CD4-positive, CD25-positive, alpha-beta regulatory T cell (primary cell): ENCODE measurements around the gene TMEM215. TPM values are rescaled to one million over a fixed set of nuclear protein-coding genes. Genes with fewer than 3 reads are reported as not detected.

ENCODE experiments used
- ATAC-seq, 2 donors: fragments of 150-1000 bp; cut with Tn5 transposase; one replicate each; pipeline ENCODE4 v1.10.0; 2021; ENCODE audit warnings: low read depth in 2 of 2, moderate number of reproducible peaks in 2 of 2, moderate library complexity in 1 of 2
- DNase-seq, 3 donors: peaks; one replicate each; pipeline versions ENCODE4 v3.0.0 to v3.0.0-alpha.2; 2012 to 2022; ENCODE audit warnings: mixed read lengths in 1 of 3
- H3K27ac ChIP-seq: one replicate; pipeline ENCODE4 v1.7.0; 2013; ENCODE audit warnings: mild to moderate bottlenecking, low read length; ENCODE audit not compliant: insufficient read depth, poor library complexity, severe bottlenecking
- H3K27me3 ChIP-seq: one replicate; pipeline ENCODE4 v1.7.0; 2013; ENCODE audit warnings: low read length; ENCODE audit not compliant: control insufficient read depth, insufficient read depth
- H3K36me3 ChIP-seq: one replicate; pipeline ENCODE4 v1.7.0; 2013; ENCODE audit warnings: mild to moderate bottlenecking, low read length, moderate library complexity; ENCODE audit not compliant: control insufficient read depth, insufficient read depth
- H3K4me1 ChIP-seq: 2 replicates; pipeline ENCODE4 v1.7.0; 2013; ENCODE audit warnings: mild to moderate bottlenecking, low read length; ENCODE audit not compliant: insufficient read depth, control insufficient read depth, poor library complexity, severe bottlenecking
- H3K4me3 ChIP-seq: one replicate; pipeline ENCODE4 v1.7.0; 2013; ENCODE audit warnings: low read depth, mild to moderate bottlenecking, low read length, moderate library complexity
- H3K9me3 ChIP-seq, 2 experiments: 1 replicate in 1 of 2; 2 replicates in 1 of 2; pipeline ENCODE4 v1.7.0; 2013; ENCODE audit warnings: low read length in 2 of 2, mild to moderate bottlenecking in 1 of 2, moderate library complexity in 1 of 2; ENCODE audit not compliant: control insufficient read depth in 2 of 2
- H3K27ac Mint-ChIP-seq, 3 donors: one replicate each; pipeline ENCODE4 v1.8.0; 2020 to 2022; ENCODE audit warnings: mild to moderate bottlenecking in 3 of 3, mixed read lengths in 3 of 3, moderate library complexity in 2 of 3
- H3K27me3 Mint-ChIP-seq: one replicate; pipeline ENCODE4 v1.8.0; 2022; ENCODE audit warnings: mild to moderate bottlenecking, mixed read lengths
- H3K36me3 Mint-ChIP-seq: one replicate; pipeline ENCODE4 v1.8.0; 2020; ENCODE audit warnings: mixed read lengths
- H3K4me1 Mint-ChIP-seq, 4 donors: one replicate each; pipeline ENCODE4 v1.8.0; 2020 to 2022; ENCODE audit warnings: mixed read lengths in 4 of 4, mild to moderate bottlenecking in 1 of 4
- H3K4me3 Mint-ChIP-seq, 4 donors: one replicate each; pipeline ENCODE4 v1.8.0; 2020 to 2022; ENCODE audit warnings: mild to moderate bottlenecking in 4 of 4, mixed read lengths in 4 of 4, moderate library complexity in 3 of 4
- H3K9me3 Mint-ChIP-seq, 7 donors: one replicate each; pipeline ENCODE4 v1.8.0; 2020 to 2022; ENCODE audit warnings: mixed read lengths in 7 of 7, mild to moderate bottlenecking in 3 of 7, moderate library complexity in 2 of 7
- polyA plus RNA-seq, 4 donors: library from polyadenylated mRNA; unstranded; fragments of 300-500 nt; fragmentation: Illumina TruSeq; gene quantifications; one replicate each; pipeline ENCODE4 v1.2.3, GENCODE V29; 2021
- total RNA-seq: library from RNA; stranded (reverse); gene quantifications from one replicate; pipeline ENCODE4 v1.2.3, GENCODE V29; 2022

The TMEM215 gene
- not detected for total RNA-seq
- not detected for polyA plus RNA-seq

- no peak within 1 kb of the TSS for H3K4me3 Mint-ChIP-seq
- H3K27ac Mint-ChIP-seq, result no peak within 1 kb of the TSS
- DNase-seq (no peak), ATAC-seq (no peak)
- no peak within 1 kb of the TSS for H3K27ac ChIP-seq
- peaks cover 22% of the 10 kb centered on the region for H3K27me3 ChIP-seq
- peaks cover 71% of the 10 kb centered on the region for H3K27me3 Mint-ChIP-seq
- peaks cover 0 to 6% (median 0%) of the 10 kb centered on the region in 7 donors for H3K9me3 Mint-ChIP-seq
- H3K4me1 Mint-ChIP-seq, result no peaks in the 10 kb centered on the region
- H3K9me3 ChIP-seq, result no peaks in the 10 kb centered on the region
- H3K4me3 ChIP-seq, result no peak within 1 kb of the TSS
- no peaks in the 10 kb centered on the region for H3K36me3 Mint-ChIP-seq
- H3K36me3 ChIP-seq, result no peaks in the 10 kb centered on the region
- H3K4me1 ChIP-seq, result no peaks in the 10 kb centered on the region
These were observed at the start of gene TMEM215 for GRCh38 chr9:32783168-32783891. Gene TMEM215 (plus strand): TSS chr9:32783540. CDS start chr9:32784184, 644 bp downstream.

- Mint-ChIP-seq H3K27ac (no peak overlapping the region), H3K9me3 (peaks cover 0 to 6% (median 3%) of the 10 kb centered on the region in 7 donors), H3K4me3 (no peak overlapping the region), H3K36me3 (no peaks in the 10 kb centered on the region), H3K4me1 (no peaks in the 10 kb centered on the region), H3K27me3 (no peaks in the 10 kb centered on the region)
- Histone ChIP-seq H3K4me1 (no peaks in the 10 kb centered on the region), H3K27ac (no peak overlapping the region), H3K9me3 (no peaks in the 10 kb centered on the region), H3K4me3 (no peak overlapping the region), H3K36me3 (no peaks in the 10 kb centered on the region), H3K27me3 (no peaks in the 10 kb centered on the region)
- DNase-seq (no peak), ATAC-seq (no peak)
These were observed 47.9 kb upstream of the TMEM215 start for GRCh38 chr9:32735476-32735875.

GRCh38 chr9:32737378-32737777, 46.0 kb upstream of the TMEM215 start:
- Histone ChIP-seq H3K27ac (no peak overlapping the region), H3K4me1 (no peaks in the 10 kb centered on the region), H3K4me3 (no peak overlapping the region), H3K27me3 (no peaks in the 10 kb centered on the region), H3K9me3 (no peaks in the 10 kb centered on the region), H3K36me3 (no peaks in the 10 kb centered on the region)
- Mint-ChIP-seq H3K27ac (no peak overlapping the region), H3K4me1 (no peaks in the 10 kb centered on the region), H3K9me3 (peaks cover 0 to 8% (median 3%) of the 10 kb centered on the region in 7 donors), H3K4me3 (no peak overlapping the region), H3K27me3 (no peaks in the 10 kb centered on the region), H3K36me3 (no peaks in the 10 kb centered on the region)
- ATAC-seq, result no peak
- no peak for DNase-seq

- Mint-ChIP-seq H3K27ac (no peak overlapping the region), H3K27me3 (peaks cover 4% of the 10 kb centered on the region), H3K4me1 (no peaks in the 10 kb centered on the region), H3K36me3 (no peaks in the 10 kb centered on the region), H3K4me3 (no peak overlapping the region), H3K9me3 (peaks cover 0 to 14% (median 4%) of the 10 kb centered on the region in 7 donors)
- H3K27ac ChIP-seq, result no peak overlapping the region
- DNase-seq, result no peak
- H3K27me3 ChIP-seq, result no peaks in the 10 kb centered on the region
- H3K4me1 ChIP-seq, result no peaks in the 10 kb centered on the region
- no peak for ATAC-seq
- no peaks in the 10 kb centered on the region for H3K36me3 ChIP-seq
- H3K4me3 ChIP-seq, result no peak overlapping the region
- no peaks in the 10 kb centered on the region for H3K9me3 ChIP-seq
These were observed 44.7 kb upstream of the TMEM215 start for GRCh38 chr9:32738501-32739172.

GRCh38 chr9:32741706-32742105, 41.6 kb upstream of the TMEM215 start:
- H3K27ac ChIP-seq, result no peak overlapping the region
- no peaks in the 10 kb centered on the region for H3K4me1 ChIP-seq
- Mint-ChIP-seq H3K27me3 (peaks cover 4% of the 10 kb centered on the region), H3K4me3 (no peak overlapping the region), H3K27ac (no peak overlapping the region), H3K36me3 (no peaks in the 10 kb centered on the region), H3K9me3 (peaks cover 0 to 10% (median 6%) of the 10 kb centered on the region in 7 donors), H3K4me1 (no peaks in the 10 kb centered on the region)
- no peak for DNase-seq
- ATAC-seq, result no peak
- H3K4me3 ChIP-seq, result no peak overlapping the region
- no peaks in the 10 kb centered on the region for H3K27me3 ChIP-seq
- no peaks in the 10 kb centered on the region for H3K36me3 ChIP-seq
- H3K9me3 ChIP-seq, result no peaks in the 10 kb centered on the region

- no peak overlapping the region for H3K4me3 Mint-ChIP-seq
- H3K4me1 ChIP-seq, result no peaks in the 10 kb centered on the region
- H3K9me3 Mint-ChIP-seq, result peaks cover 0 to 10% (median 6%) of the 10 kb centered on the region in 7 donors
- H3K27ac Mint-ChIP-seq, result no peak overlapping the region
- H3K36me3 ChIP-seq, result no peaks in the 10 kb centered on the region
- no peaks in the 10 kb centered on the region for H3K36me3 Mint-ChIP-seq
- DNase-seq (no peak), ATAC-seq (no peak)
- H3K4me1 Mint-ChIP-seq, result no peaks in the 10 kb centered on the region
- no peak overlapping the region for H3K4me3 ChIP-seq
- peaks cover 4% of the 10 kb centered on the region for H3K27me3 Mint-ChIP-seq
- no peaks in the 10 kb centered on the region for H3K27me3 ChIP-seq
- no peaks in the 10 kb centered on the region for H3K9me3 ChIP-seq
- H3K27ac ChIP-seq, result no peak overlapping the region
These were observed 41.0 kb upstream of the TMEM215 start for GRCh38 chr9:32742296-32742695.

GRCh38 chr9:32748013-32748412, 35.3 kb upstream of the TMEM215 start:
- DNase-seq (no peak), ATAC-seq (no peak)
- H3K27me3 Mint-ChIP-seq, result peaks cover 3% of the 10 kb centered on the region
- H3K27me3 ChIP-seq, result no peaks in the 10 kb centered on the region
- peaks cover 0 to 12% (median 4%) of the 10 kb centered on the region in 7 donors for H3K9me3 Mint-ChIP-seq
- no peaks in the 10 kb centered on the region for H3K36me3 ChIP-seq
- no peaks in the 10 kb centered on the region for H3K9me3 ChIP-seq
- no peaks in the 10 kb centered on the region for H3K4me1 Mint-ChIP-seq
- H3K27ac ChIP-seq, result no peak overlapping the region
- H3K4me3 Mint-ChIP-seq, result no peak overlapping the region
- no peaks in the 10 kb centered on the region for H3K4me1 ChIP-seq
- no peak overlapping the region for H3K27ac Mint-ChIP-seq
- no peaks in the 10 kb centered on the region for H3K36me3 Mint-ChIP-seq
- H3K4me3 ChIP-seq, result no peak overlapping the region

- H3K27me3 Mint-ChIP-seq, result no peaks in the 10 kb centered on the region
- DNase-seq (no peak), ATAC-seq (no peak)
- no peak overlapping the region for H3K4me3 Mint-ChIP-seq
- H3K27ac Mint-ChIP-seq, result no peak overlapping the region
- H3K36me3 Mint-ChIP-seq, result no peaks in the 10 kb centered on the region
- Histone ChIP-seq H3K4me1 (no peaks in the 10 kb centered on the region), H3K27me3 (no peaks in the 10 kb centered on the region), H3K36me3 (no peaks in the 10 kb centered on the region), H3K9me3 (no peaks in the 10 kb centered on the region), H3K27ac (no peak overlapping the region), H3K4me3 (no peak overlapping the region)
- H3K9me3 Mint-ChIP-seq, result peaks cover 0 to 3% (median 0%) of the 10 kb centered on the region in 7 donors
- no peaks in the 10 kb centered on the region for H3K4me1 Mint-ChIP-seq
These were observed 27.6 kb upstream of the TMEM215 start for GRCh38 chr9:32755730-32756129.
